SK-N-MC (cell line): Measurements from ENCODE around the gene AGMO.

ENCODE experiments used
- DNase-seq: peaks from one replicate; pipeline ENCODE4 v3.0.0-alpha.2; 2011; ENCODE audit warnings: low read depth, low spot score
- H3K27ac ChIP-seq: fragments of 200-600 bp; sonication (generic); 2 replicates; pipeline ENCODE4 v1.5.1; 2016; ENCODE audit warnings: mixed run types
- H3K36me3 ChIP-seq: fragments of 200-600 bp; sonication (generic); 2 replicates; pipeline ENCODE4 v1.6.1; 2017; ENCODE audit warnings: antibody characterized with exemption, low read length, mixed read lengths; ENCODE audit not compliant: insufficient read depth
- H3K4me3 ChIP-seq: fragments of 200-600 bp; sonication (generic); 2 replicates; pipeline ENCODE4 v1.5.1; 2016
- H3K9ac ChIP-seq: fragments of 200-600 bp; sonication (generic); 2 replicates; pipeline ENCODE4 v1.8.0; 2017; ENCODE audit warnings: mixed run types, mixed read lengths; ENCODE audit not compliant: insufficient read length
- H3K9me3 ChIP-seq: fragments of 200-600 bp; sonication (generic); 2 replicates; pipeline ENCODE4 v1.6.1; 2017; ENCODE audit warnings: low read depth, mild to moderate bottlenecking, antibody characterized with exemption, low read length, moderate library complexity, mixed read lengths
- EZH2 ChIP-seq: fragments of 200-600 bp; sonication (generic); IDR thresholded peaks from one replicate; pipeline ENCODE4 v1.6.1; 2017; ENCODE audit warnings: antibody characterized with exemption
- FOXP2 ChIP-seq: optimal IDR thresholded peaks from 2 replicates; pipeline ENCODE3; 2011; ENCODE audit warnings: mild to moderate bottlenecking, moderate library complexity; ENCODE audit not compliant: insufficient read depth; ENCODE audit errors: extremely low read length, control extremely low read depth
- POLR2AphosphoS5 ChIP-seq: IDR thresholded peaks from 2 replicates; pipeline ENCODE4 v1.6.1; 2012; ENCODE audit warnings: mild to moderate bottlenecking, low read depth, low read length, borderline replicate concordance

AGMO gene

DNA sequence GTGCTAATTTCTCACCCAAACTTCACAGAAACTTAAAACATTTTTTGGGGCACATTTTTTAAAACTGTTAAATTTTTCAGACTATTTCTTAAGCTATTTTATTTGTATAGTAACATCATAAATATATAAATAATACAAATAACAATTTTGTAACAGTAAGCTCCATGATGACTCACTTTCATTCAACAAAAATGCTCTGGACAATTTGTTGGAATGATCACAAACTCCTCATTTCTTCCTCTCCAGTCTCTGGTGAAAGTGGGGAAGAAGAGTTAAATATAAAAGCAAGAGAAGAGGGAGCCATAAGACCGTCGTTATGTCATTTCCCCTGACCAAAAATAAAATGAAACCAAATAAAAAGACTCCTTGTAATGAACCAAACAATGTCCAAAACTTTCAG is 162.4 kb downstream of the AGMO start:
- Histone ChIP-seq H3K36me3 (no peaks in the 10 kb centered on the region), H3K4me3 (no peak overlapping the region), H3K9ac (no peak overlapping the region), H3K9me3 (no peaks in the 10 kb centered on the region), H3K27ac (no peak overlapping the region)
- DNase-seq, result no peak
- TF ChIP-seq FOXP2 (no peak), EZH2 (no peak), POLR2AphosphoS5 (no peak)

DNA sequence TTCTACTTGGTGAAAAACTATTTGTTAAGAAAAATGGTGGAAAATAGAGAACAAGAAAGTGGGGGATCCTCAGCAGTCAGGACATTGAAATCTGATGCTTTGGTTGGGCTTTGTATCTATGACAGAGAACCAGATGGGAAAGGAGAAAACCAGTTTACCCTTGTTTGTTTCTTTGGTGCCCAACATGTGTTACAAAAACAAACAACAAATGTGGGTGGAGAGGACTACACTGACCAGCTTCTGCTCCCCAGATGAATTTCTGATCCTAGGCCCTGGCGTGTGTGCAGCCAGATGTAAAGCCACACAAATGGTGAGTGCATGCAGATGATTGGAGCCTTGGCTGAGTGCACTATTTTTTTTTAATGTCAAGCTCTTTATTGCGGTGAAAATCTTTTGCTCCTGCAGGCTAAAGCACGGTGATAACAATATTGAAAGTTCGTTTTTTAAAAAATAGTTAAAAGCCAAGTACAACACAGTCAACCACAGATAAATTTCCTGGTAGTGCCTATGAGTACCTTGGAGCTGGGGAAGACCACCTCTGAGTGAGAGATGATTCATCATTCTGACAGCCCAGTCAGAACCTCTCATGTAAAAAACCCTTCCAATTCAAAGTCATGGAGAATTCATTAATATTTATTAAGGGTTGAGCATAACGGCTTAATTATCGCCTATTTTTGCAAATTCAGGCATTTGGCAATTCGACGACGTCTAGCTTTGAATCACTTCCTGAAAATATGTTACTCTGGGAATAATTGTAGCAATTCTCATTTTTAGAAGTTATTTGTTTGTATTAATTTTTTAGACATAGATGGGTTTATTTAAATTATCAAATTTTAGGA is 163.7 kb downstream of the AGMO start:
- no peaks in the 10 kb centered on the region for H3K9me3 ChIP-seq
- no peak overlapping the region for H3K9ac ChIP-seq
- DNase-seq, result no peak
- no peak overlapping the region for H3K4me3 ChIP-seq
- no peaks in the 10 kb centered on the region for H3K36me3 ChIP-seq
- H3K27ac ChIP-seq, result no peak overlapping the region
- TF ChIP-seq POLR2AphosphoS5, result no peak
- TF ChIP-seq EZH2, result no peak
- TF ChIP-seq FOXP2, result no peak

DNA sequence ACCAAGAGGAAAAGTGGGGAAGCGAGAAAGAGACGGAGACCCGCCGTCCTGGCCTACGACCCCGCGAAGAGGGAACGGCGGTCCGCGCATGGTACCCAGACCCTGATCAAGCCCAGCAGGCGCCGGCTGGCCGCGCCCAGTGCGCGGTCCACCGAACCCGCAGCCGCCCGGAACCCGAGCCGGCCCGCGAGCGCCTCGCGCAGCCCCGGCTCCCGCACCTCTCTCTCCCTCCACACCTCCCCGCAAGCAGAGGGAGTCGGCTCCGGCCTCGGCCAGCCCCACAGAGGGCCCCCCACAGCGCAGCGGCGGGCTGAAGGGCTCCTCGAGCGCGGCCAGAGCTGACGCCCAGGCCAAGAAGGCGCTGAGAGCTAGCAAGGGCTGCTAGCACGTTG is 164.7 kb downstream of the AGMO start:
- Histone ChIP-seq H3K9ac (no peak overlapping the region), H3K27ac (no peak overlapping the region), H3K4me3 (no peak overlapping the region), H3K36me3 (no peaks in the 10 kb centered on the region), H3K9me3 (no peaks in the 10 kb centered on the region)
- no peak for TF ChIP-seq FOXP2
- no peak for TF ChIP-seq POLR2AphosphoS5
- TF ChIP-seq EZH2, result no peak
- DNase-seq, result no peak

DNA sequence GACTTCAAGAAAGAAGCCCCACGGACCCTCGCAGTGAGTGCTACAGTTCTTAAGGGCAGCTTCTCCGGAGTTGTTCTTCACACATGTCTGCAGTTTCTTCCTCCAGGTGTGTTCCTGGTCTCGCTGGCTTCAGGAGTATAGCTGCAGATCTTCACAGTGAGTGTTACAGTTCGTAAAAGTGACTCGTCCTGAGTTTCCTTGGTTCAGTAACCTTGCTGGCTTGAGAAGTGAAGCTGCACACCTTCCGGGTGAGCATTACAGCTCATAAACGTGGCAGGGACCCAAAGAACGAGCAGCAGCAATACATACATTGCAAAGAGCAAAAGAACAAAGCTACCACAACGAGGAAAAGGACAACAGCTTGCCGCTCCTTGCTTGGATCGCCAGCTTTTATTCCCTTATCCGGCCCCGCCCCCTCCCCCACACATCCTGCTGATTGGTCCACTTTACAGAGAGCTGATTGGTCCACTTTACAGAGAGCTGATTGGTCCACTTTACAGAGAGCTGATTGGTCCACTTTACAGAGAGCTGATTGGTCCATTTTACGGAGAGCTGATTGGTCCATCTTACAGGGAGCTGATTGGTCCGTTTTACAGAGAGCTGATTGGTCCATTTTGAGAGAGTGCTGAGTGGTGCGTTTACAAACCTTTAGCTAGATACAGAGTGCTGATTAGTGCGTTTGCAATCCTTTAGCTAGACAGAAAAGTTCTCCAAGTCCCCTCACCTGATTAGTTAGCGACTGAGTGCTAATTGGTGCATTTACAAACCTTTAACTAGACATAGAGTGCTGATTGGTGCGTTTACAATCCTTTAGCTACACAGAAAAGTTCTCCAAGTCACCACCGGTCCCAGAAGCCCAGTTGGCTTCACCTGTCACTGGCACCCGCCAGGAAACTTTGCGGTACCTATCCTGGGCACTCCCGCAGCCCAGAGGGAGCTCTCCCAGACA is 165.3 kb downstream of the AGMO start:
- Histone ChIP-seq H3K27ac (no peak overlapping the region), H3K36me3 (no peaks in the 10 kb centered on the region), H3K9ac (no peak overlapping the region), H3K9me3 (no peaks in the 10 kb centered on the region), H3K4me3 (no peak overlapping the region)
- DNase-seq, result no peak
- TF ChIP-seq POLR2AphosphoS5 (no peak), FOXP2 (no peak), EZH2 (no peak)

DNA sequence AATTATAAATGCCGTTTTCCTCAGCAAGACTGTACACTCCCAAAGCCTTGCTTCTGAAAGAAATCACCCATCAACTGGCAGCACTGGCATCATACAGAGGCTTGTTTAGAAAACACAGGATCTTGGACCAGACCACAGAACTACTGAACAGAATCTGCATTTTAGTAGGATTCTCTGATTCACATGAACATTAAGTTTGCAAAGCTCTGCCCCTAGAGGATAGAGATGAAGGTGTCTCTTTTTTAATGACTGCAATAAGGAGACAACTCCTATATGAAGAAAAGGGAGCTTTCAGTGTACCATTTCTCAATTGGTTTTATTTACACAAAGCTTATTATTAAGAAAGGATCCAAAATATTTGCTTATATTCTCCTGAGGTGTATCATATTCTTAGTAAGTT is 172.7 kb downstream of the AGMO start:
- Histone ChIP-seq H3K9me3 (no peaks in the 10 kb centered on the region), H3K4me3 (no peak overlapping the region), H3K9ac (no peak overlapping the region), H3K36me3 (no peaks in the 10 kb centered on the region), H3K27ac (no peak overlapping the region)
- no peak for TF ChIP-seq POLR2AphosphoS5
- TF ChIP-seq FOXP2, result no peak
- no peak for TF ChIP-seq EZH2
- no peak for DNase-seq

DNA sequence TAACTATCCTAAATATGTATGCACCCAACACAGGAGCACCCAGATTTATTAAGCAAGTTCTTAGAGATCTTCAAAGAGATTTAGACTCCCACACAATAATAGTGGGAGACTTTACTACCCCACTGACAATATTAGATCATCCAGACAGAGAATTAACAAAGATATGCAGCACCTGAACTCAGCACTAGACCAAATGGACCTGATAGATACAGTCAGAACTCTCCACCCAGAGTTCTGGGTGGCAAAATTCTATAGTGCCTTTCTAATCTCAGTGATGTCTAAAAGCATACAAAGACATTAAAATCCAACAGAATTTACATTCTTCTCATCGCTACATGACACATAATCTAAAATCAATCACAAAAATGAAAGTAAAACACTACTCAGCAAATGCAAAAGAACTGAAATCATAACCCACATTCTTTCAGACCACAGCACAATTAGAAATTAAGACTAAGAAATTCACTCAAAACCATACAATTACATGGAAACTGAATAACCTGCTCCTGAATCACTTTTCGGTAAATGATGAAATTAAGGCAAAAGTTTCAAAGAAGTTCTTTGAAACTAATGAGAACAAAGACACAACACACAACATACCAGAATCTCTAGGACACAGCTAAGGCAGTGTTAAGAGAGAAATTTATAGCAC is 183.2 kb downstream of the AGMO start:
- Histone ChIP-seq H3K9ac (no peak overlapping the region), H3K27ac (no peak overlapping the region), H3K9me3 (no peaks in the 10 kb centered on the region), H3K36me3 (no peaks in the 10 kb centered on the region), H3K4me3 (no peak overlapping the region)
- no peak for DNase-seq
- TF ChIP-seq FOXP2 (no peak), EZH2 (no peak), POLR2AphosphoS5 (no peak)

DNA sequence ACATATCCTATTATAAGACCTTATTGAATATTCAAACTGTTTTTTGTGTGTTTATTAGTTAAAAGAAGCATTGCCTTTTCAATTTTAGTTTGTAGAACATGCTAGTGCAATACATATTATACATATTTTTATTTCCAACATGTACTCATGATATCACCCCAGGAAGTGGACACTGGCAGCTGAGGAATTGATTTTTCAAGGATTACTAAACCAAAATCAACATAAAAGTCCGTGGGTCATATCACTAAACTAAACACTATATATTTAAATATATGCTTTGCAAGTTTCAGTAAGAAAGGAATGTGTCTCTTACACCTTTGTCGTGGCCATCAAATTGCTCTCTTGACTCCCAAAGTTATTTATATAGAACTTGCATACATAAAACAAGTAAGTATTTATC is 185.2 kb downstream of the AGMO start:
- Histone ChIP-seq H3K9me3 (no peaks in the 10 kb centered on the region), H3K9ac (no peak overlapping the region), H3K27ac (no peak overlapping the region), H3K36me3 (no peaks in the 10 kb centered on the region), H3K4me3 (no peak overlapping the region)
- TF ChIP-seq FOXP2, result no peak
- no peak for TF ChIP-seq EZH2
- TF ChIP-seq POLR2AphosphoS5, result no peak
- no peak for DNase-seq

DNA sequence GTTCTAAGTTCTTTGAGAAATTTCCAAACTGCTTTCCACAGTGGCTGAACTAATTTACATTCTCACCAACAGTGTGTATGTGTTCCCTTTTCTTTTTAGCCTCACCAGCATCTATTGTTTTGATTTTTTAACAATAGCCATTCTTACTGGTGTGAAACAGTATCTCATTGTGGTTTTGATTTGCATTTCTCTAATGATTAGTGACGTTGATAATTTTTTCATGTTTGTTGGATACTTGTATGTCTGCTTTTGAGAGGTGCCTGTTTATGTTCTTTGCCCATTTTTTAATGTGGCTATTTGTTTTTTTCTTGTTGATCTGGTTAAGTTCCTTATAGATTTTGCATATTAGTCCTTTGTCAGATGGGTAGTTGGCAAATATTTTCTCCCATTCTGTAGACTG is 191.4 kb downstream of the AGMO start:
- no peaks in the 10 kb centered on the region for H3K9me3 ChIP-seq
- no peak for DNase-seq
- no peak overlapping the region for H3K9ac ChIP-seq
- H3K36me3 ChIP-seq, result no peaks in the 10 kb centered on the region
- H3K27ac ChIP-seq, result no peak overlapping the region
- H3K4me3 ChIP-seq, result no peak overlapping the region
- TF ChIP-seq FOXP2 (no peak), EZH2 (no peak)
